Measurements from ENCODE around the gene MPC1L.

DNA sequence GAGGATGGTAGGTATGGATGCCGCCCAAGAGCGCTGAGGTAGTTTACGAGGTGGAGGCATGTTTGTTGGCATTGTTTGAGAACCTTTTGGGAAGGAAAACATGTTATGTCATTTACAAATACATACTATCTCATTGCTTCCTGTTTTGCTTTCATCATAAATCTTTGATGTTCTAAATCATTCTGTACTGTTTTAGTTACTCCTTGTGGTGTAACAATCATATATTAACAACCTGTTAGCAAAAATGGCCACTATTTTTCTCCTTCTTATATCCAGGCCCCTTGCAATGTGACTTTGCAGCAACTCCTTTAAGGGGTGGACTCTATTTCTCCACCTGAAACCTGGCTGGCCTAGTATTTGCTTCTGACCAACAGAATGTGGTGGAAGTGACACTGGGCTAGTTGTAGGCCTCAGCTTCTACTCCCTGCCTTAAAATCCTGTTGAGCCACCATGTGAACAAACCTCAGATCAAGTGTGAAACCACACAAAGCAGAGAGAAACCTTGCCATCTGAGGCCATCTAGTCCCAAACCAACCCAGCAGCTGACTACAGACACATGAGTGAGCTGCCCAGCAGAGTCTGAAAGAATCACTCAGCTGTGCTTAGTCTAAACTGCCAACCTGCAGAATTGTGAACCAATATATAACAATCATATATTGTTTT, 40.0 kb downstream of the MPC1L start:
- TF ChIP-seq EZH2 (IDR thresholded peaks at IDR 0.05; ENCODE audit: borderline replicate concordance, low read depth, low read length, severe bottlenecking): no peak
- TF ChIP-seq, protein P1, sequence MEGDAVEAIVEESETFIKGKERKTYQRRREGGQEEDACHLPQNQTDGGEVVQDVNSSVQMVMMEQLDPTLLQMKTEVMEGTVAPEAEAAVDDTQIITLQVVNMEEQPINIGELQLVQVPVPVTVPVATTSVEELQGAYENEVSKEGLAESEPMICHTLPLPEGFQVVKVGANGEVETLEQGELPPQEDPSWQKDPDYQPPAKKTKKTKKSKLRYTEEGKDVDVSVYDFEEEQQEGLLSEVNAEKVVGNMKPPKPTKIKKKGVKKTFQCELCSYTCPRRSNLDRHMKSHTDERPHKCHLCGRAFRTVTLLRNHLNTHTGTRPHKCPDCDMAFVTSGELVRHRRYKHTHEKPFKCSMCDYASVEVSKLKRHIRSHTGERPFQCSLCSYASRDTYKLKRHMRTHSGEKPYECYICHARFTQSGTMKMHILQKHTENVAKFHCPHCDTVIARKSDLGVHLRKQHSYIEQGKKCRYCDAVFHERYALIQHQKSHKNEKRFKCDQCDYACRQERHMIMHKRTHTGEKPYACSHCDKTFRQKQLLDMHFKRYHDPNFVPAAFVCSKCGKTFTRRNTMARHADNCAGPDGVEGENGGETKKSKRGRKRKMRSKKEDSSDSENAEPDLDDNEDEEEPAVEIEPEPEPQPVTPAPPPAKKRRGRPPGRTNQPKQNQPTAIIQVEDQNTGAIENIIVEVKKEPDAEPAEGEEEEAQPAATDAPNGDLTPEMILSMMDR (IDR thresholded peaks at IDR 0.05; ENCODE audit: borderline replicate concordance, extremely low read depth, low read length, poor library complexity, severe bottlenecking): no peak
